ENCODE results near the gene MAGI2. TPM values are rescaled to one million over a fixed set of nuclear protein-coding genes. Genes with fewer than 3 reads are reported as not detected.

MAGI2 gene
- polyA plus RNA-seq, 1 donor = 2.6 TPM

DNA sequence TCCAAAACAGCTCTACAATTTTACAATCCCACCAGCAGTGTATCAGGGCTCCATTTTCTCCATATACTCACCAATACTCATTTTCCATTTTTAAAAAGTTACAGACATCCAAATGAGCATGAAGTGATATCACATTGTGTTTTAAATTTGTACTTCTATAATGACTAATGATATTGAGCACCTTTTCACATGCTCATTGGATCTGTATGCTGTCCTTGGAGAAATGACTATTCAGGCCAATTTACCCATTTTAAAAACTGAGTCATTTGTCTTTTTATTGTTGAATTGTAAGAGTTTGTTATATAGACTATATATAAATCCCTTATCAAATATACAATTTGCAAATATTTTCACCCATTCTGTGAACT, 162.0 kb downstream of the MAGI2 start:
- no peak overlapping the region for H3K27ac ChIP-seq (ENCODE audit: low read length)

DNA sequence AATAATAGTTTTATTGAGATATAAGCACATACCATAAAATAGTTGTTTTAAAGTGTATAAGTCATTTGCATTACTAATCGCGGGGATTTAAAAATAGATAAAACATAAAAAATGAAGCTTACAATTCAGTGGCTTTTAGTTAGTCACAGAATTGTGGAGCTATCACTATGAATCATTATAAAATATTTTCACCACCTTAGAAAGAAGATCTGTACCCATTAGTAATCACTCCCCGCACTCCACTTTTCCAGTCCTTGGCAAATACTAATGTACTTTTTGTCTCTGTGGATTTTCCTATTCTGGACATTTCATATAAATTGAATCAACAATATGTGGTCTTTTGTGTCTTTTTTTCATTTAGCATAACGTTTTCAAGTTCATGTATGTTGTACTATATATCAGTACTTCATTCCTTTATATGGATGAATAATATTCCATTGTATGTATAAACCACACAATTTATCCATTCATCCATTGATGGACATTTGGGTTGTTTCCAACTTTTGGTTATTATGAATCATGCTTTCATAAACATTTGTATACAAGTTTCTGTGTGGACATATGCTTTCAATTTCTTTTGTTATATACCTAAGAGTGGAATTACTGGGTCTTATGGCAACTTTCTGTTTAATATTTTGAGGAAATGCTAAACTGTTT, 162.5 kb downstream of the MAGI2 start:
- Histone ChIP-seq H3K27ac (ENCODE audit: low read length) (no peak overlapping the region), H3K36me3 (ENCODE audit: control insufficient read depth, insufficient read depth, low read length) (no peaks in the 10 kb centered on the region), H3K4me3 (ENCODE audit: low read length) (no peak overlapping the region), H3K4me1 (ENCODE audit: control insufficient read depth, insufficient read depth, low read length) (no peaks in the 10 kb centered on the region), H3K27me3 (ENCODE audit: control insufficient read depth, insufficient read depth, low read length) (no peaks in the 10 kb centered on the region), H3K9me3 (ENCODE audit: control insufficient read depth, low read depth, low read length) (no peaks in the 10 kb centered on the region)
- 61% methylated on average over 3 of the region's 4 CpGs for WGBS (ENCODE audit: insufficient coverage, low lambda C conversion rate)
- DNase-seq = no peak

More for the DNA sequence above, 162.0 kb downstream of the MAGI2 start:
- H3K27me3 ChIP-seq (ENCODE audit: control insufficient read depth, insufficient read depth, low read length) = no peaks in the 10 kb centered on the region
- no peaks in the 10 kb centered on the region for H3K4me1 ChIP-seq (ENCODE audit: control insufficient read depth, insufficient read depth, low read length)
- H3K4me3 ChIP-seq (ENCODE audit: low read length) = no peak overlapping the region
- no peaks in the 10 kb centered on the region for H3K9me3 ChIP-seq (ENCODE audit: control insufficient read depth, low read depth, low read length)
- no peaks in the 10 kb centered on the region for H3K36me3 ChIP-seq (ENCODE audit: control insufficient read depth, insufficient read depth, low read length)
- DNase-seq = no peak

DNA sequence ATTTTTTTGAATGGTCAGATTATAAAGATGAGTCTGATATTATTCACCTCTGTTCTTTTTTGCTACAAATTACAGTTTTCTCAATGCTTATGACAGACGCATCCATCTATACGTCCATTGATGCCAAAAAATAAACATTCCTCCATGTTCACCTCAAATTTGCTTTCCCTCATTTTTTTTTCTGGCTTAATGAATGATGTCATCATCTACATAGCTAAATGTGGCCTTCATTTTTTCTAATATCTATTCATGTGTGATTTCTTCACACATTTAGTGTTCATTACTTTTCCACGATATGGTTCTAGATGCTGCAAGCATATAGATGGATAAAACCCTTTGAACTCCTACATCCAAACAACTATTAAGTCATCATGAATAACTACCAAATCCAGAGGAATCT, 163.1 kb downstream of the MAGI2 start:
- H3K4me3 ChIP-seq (ENCODE audit: low read length) = no peak overlapping the region
- no peaks in the 10 kb centered on the region for H3K9me3 ChIP-seq (ENCODE audit: control insufficient read depth, low read depth, low read length)
- no peaks in the 10 kb centered on the region for H3K27me3 ChIP-seq (ENCODE audit: control insufficient read depth, insufficient read depth, low read length)
- H3K27ac ChIP-seq (ENCODE audit: low read length) = no peak overlapping the region
- no peaks in the 10 kb centered on the region for H3K4me1 ChIP-seq (ENCODE audit: control insufficient read depth, insufficient read depth, low read length)
- WGBS (ENCODE audit: insufficient coverage, low lambda C conversion rate) = 82% methylated on average over 3 of the region's 3 CpGs
- DNase-seq = no peak
- H3K36me3 ChIP-seq (ENCODE audit: control insufficient read depth, insufficient read depth, low read length) = no peaks in the 10 kb centered on the region

DNA sequence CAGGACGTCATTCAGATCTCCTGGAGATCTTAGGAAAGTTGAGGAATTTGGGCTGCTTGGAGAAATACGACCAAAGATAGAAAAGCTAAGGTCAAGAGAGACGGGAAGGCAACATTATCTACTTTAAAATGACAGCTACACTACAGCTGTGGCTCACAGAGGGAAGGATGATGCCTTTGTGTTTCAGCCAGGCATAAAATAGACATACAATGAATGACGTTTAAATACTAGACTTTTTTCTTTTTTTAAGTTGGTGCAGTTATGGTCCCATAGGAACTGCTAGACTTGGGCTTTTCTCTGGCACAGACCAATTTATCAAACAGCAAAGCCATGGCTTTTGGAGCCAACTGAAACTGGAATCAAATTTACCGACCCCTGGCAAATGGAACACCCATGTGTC, 164.8 kb downstream of the MAGI2 start:
- Histone ChIP-seq H3K27me3 (ENCODE audit: control insufficient read depth, insufficient read depth, low read length) (no peaks in the 10 kb centered on the region), H3K9me3 (ENCODE audit: control insufficient read depth, low read depth, low read length) (no peaks in the 10 kb centered on the region), H3K36me3 (ENCODE audit: control insufficient read depth, insufficient read depth, low read length) (no peaks in the 10 kb centered on the region), H3K4me1 (ENCODE audit: control insufficient read depth, insufficient read depth, low read length) (no peaks in the 10 kb centered on the region), H3K27ac (ENCODE audit: low read length) (no peak overlapping the region), H3K4me3 (ENCODE audit: low read length) (no peak overlapping the region)
- 67% methylated on average over 1 of the region's 5 CpGs for WGBS (ENCODE audit: insufficient coverage, low lambda C conversion rate)
- no peak for DNase-seq

DNA sequence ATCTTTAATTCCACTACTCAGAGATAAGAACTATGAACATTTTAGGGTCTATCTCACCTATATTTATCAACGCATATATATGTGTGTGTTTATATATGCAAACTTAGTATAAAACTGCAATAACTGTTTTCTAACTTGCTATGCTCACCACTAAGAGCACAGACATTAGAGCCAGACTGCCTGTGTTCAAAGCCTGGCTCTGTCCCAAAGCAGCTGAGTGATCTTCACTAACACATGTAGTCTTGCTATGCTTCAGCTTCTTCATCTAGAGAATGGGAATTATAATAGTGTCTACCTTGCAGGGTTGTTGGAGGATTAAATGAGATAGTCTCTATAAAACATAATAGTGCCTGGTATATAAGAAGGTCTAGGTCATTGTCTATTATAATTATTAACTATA, 165.5 kb downstream of the MAGI2 start:
- no peaks in the 10 kb centered on the region for H3K9me3 ChIP-seq (ENCODE audit: control insufficient read depth, low read depth, low read length)
- H3K4me1 ChIP-seq (ENCODE audit: control insufficient read depth, insufficient read depth, low read length) = no peaks in the 10 kb centered on the region
- no peak overlapping the region for H3K4me3 ChIP-seq (ENCODE audit: low read length)
- DNase-seq = no peak
- no peak overlapping the region for H3K27ac ChIP-seq (ENCODE audit: low read length)
- H3K27me3 ChIP-seq (ENCODE audit: control insufficient read depth, insufficient read depth, low read length) = no peaks in the 10 kb centered on the region
- WGBS (ENCODE audit: insufficient coverage, low lambda C conversion rate) = 100% methylated on average over 1 of the region's 1 CpG
- no peaks in the 10 kb centered on the region for H3K36me3 ChIP-seq (ENCODE audit: control insufficient read depth, insufficient read depth, low read length)

DNA sequence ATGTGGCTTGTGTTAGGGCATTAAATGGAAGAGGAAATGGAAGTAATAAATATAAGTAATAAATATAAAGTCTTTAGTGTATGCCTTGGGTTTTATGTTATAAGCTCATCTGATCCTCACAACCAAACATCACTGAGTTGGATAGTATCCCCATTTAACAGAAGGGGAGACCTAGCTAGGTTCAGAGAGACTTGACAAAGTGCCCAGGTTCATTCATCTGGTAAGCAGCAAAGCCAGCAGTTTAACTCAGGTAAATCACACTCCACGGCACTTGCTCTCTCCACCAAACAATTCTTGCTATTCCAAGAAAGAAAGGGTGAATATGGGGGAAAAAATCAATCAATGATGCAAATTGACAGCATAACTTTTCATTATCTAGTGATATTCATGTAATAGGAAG, 167.3 kb downstream of the MAGI2 start:
- Histone ChIP-seq H3K27ac (ENCODE audit: low read length) (no peak overlapping the region), H3K9me3 (ENCODE audit: control insufficient read depth, low read depth, low read length) (no peaks in the 10 kb centered on the region), H3K4me3 (ENCODE audit: low read length) (no peak overlapping the region), H3K4me1 (ENCODE audit: control insufficient read depth, insufficient read depth, low read length) (no peaks in the 10 kb centered on the region), H3K27me3 (ENCODE audit: control insufficient read depth, insufficient read depth, low read length) (no peaks in the 10 kb centered on the region), H3K36me3 (ENCODE audit: control insufficient read depth, insufficient read depth, low read length) (no peaks in the 10 kb centered on the region)
- DNase-seq = no peak
- no CpG with 5 or more reads among the region's 1 CpG for WGBS (ENCODE audit: insufficient coverage, low lambda C conversion rate)

DNA sequence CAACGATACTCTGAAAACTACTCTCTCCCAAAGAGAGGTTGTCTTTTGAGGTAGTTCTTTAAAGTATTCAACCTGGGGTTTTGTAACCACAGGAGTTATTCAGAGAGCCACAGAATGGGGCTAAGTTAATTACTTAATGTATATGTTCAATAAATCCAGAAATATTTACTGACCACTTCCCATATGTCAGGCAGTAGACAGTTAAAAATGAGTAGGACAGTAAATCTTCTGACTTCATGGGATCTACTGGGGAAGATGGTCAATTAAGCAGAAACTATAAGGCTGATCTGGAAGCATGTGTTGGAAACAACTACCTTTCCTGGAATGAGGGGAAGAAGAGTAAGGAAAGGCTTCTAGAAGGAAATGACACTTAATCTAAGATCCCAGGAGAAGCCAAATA, 167.7 kb downstream of the MAGI2 start:
- H3K4me3 ChIP-seq (ENCODE audit: low read length) = no peak overlapping the region
- H3K4me1 ChIP-seq (ENCODE audit: control insufficient read depth, insufficient read depth, low read length) = no peaks in the 10 kb centered on the region
- 88% methylated on average over 1 of the region's 1 CpG for WGBS (ENCODE audit: insufficient coverage, low lambda C conversion rate)
- no peak for DNase-seq
- no peaks in the 10 kb centered on the region for H3K9me3 ChIP-seq (ENCODE audit: control insufficient read depth, low read depth, low read length)
- H3K27me3 ChIP-seq (ENCODE audit: control insufficient read depth, insufficient read depth, low read length) = no peaks in the 10 kb centered on the region
- no peak overlapping the region for H3K27ac ChIP-seq (ENCODE audit: low read length)
- H3K36me3 ChIP-seq (ENCODE audit: control insufficient read depth, insufficient read depth, low read length) = no peaks in the 10 kb centered on the region

DNA sequence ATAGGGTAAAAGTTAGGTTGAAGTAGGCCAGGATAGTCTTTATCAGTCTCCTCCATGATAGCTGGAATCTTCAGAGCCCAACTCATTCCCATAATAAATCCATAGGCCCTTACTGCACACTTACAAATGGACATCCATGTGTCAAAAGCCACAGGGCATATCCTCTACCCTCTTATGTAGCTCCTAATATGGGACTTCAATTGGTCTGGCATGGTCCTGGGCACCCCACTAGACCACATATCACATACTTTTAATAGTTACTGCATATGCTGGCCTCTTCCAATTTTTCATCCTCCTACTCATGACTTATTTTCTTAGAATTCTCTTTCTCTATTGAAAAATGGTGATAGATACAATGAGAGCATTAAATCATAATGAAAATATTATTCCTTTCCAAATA, 169.3 kb downstream of the MAGI2 start:
- DNase-seq = no peak
- H3K4me1 ChIP-seq (ENCODE audit: control insufficient read depth, insufficient read depth, low read length) = no peaks in the 10 kb centered on the region
- H3K27me3 ChIP-seq (ENCODE audit: control insufficient read depth, insufficient read depth, low read length) = no peaks in the 10 kb centered on the region
- no peaks in the 10 kb centered on the region for H3K9me3 ChIP-seq (ENCODE audit: control insufficient read depth, low read depth, low read length)
- H3K27ac ChIP-seq (ENCODE audit: low read length) = no peak overlapping the region
- H3K36me3 ChIP-seq (ENCODE audit: control insufficient read depth, insufficient read depth, low read length) = no peaks in the 10 kb centered on the region
- no peak overlapping the region for H3K4me3 ChIP-seq (ENCODE audit: low read length)

DNA sequence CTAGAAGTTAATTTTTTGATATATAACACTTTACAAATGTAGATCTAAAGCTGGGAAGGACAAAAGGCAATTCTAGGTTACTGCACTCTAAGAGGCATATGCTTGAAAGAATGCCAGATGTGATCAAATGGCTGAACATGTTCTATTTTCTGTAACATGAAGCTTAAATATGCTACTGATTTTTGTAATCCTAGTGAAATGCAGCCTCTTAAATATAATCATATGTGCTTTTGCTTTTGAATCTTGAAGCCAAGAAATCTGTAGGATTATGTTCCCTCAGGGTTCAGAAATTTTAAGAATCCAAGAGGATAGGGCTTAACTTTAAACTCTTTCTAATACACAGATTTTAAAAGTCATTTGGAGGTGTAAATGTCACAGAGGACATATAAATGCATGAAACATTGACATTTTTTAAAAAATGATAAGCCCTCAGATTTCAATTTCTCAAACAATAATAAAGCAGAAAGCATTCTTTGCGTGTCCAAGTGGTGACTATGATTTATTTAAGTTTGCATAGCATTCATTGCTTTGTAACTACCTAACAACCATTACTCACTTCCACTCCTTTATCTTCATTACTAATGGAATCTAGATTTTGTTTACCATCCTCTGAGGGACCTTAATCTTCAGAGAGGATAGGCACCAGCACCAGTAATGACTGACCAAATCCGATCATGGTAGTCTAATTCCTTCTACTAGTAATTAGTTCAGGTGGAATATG, 170.4 kb downstream of the MAGI2 start:
- H3K27me3 ChIP-seq (ENCODE audit: control insufficient read depth, insufficient read depth, low read length) = no peaks in the 10 kb centered on the region
- H3K27ac ChIP-seq (ENCODE audit: low read length) = no peak overlapping the region
- H3K4me1 ChIP-seq (ENCODE audit: control insufficient read depth, insufficient read depth, low read length) = no peaks in the 10 kb centered on the region
- H3K36me3 ChIP-seq (ENCODE audit: control insufficient read depth, insufficient read depth, low read length) = no peaks in the 10 kb centered on the region
- no peaks in the 10 kb centered on the region for H3K9me3 ChIP-seq (ENCODE audit: control insufficient read depth, low read depth, low read length)
- WGBS (ENCODE audit: insufficient coverage, low lambda C conversion rate) = 20% methylated on average over 1 of the region's 2 CpGs
- H3K4me3 ChIP-seq (ENCODE audit: low read length) = no peak overlapping the region
- DNase-seq = no peak

DNA sequence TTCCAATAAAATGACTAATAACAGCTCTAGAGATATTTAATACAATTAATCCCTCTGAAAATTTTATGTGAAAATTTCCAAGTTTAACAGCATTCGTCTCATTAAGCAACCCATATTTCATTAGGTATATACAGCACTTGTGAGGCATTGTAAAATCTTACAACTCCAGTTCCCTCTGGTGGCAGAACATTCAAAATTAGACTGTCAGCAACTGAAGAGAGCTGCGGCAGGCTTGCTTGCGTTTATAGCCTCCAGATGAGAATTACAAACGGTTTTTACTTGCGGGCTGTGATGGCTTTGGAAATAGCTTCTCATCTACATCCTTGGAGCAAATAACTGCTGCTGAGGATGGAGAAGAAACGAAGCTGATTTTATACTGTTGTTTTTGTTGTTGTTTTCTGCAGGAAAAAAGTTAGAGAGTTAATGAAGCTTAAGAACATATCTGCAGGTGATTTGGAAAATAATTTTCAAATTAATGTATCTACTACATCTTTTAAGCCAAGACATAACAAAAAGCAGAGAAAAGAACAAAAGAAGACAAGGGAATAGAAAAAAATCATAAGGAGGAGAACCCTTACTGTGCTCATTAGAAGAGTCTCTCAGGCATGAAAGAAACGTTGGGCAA, 171.3 kb downstream of the MAGI2 start:
- H3K36me3 ChIP-seq (ENCODE audit: control insufficient read depth, insufficient read depth, low read length) = no peaks in the 10 kb centered on the region
- H3K27me3 ChIP-seq (ENCODE audit: control insufficient read depth, insufficient read depth, low read length) = no peaks in the 10 kb centered on the region
- H3K27ac ChIP-seq (ENCODE audit: low read length) = no peak overlapping the region
- no peak overlapping the region for H3K4me3 ChIP-seq (ENCODE audit: low read length)
- 47% methylated on average over 2 of the region's 7 CpGs for WGBS (ENCODE audit: insufficient coverage, low lambda C conversion rate)
- no peaks in the 10 kb centered on the region for H3K4me1 ChIP-seq (ENCODE audit: control insufficient read depth, insufficient read depth, low read length)
- H3K9me3 ChIP-seq (ENCODE audit: control insufficient read depth, low read depth, low read length) = no peaks in the 10 kb centered on the region
- DNase-seq = peak in 1 of 2 donors; percentile 14

DNA sequence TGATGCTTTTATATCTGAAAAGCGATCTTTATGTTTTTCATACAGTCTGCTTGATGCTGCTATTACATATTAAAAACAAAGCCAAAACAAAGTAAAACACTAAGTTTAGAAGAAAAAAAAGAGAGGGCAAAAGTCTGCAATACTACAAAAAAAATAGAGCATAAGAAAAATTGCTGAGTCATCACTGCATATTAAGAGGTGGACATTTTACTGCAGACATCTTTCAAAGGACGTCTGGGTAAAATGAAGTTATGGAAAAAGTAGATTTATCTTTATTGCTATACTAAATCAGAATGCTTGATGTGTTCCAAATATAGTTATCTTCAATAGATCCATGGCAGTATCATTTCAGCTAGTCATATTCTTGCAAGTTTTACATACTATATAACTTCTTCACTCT, 172.0 kb downstream of the MAGI2 start:
- no peak overlapping the region for H3K27ac ChIP-seq (ENCODE audit: low read length)
- no peak overlapping the region for H3K4me3 ChIP-seq (ENCODE audit: low read length)
- H3K36me3 ChIP-seq (ENCODE audit: control insufficient read depth, insufficient read depth, low read length) = no peaks in the 10 kb centered on the region
- no peak for DNase-seq
- no peaks in the 10 kb centered on the region for H3K9me3 ChIP-seq (ENCODE audit: control insufficient read depth, low read depth, low read length)
- no peaks in the 10 kb centered on the region for H3K4me1 ChIP-seq (ENCODE audit: control insufficient read depth, insufficient read depth, low read length)
- no peaks in the 10 kb centered on the region for H3K27me3 ChIP-seq (ENCODE audit: control insufficient read depth, insufficient read depth, low read length)
- no CpG with 5 or more reads among the region's 2 CpGs for WGBS (ENCODE audit: insufficient coverage, low lambda C conversion rate)
